NCI-H774 (cell line): ENCODE data around the gene KRT9.
"Not testable (repeated sequence)": the region's sequence is repeated elsewhere in the genome, so short reads cannot be mapped to it uniquely, and the experiment has no call there.

Experiments
- DNase-seq: peaks from one replicate; lab custom pipeline; 2025; lab: John Stamatoyannopoulos, UW

The KRT9 gene, protein sequence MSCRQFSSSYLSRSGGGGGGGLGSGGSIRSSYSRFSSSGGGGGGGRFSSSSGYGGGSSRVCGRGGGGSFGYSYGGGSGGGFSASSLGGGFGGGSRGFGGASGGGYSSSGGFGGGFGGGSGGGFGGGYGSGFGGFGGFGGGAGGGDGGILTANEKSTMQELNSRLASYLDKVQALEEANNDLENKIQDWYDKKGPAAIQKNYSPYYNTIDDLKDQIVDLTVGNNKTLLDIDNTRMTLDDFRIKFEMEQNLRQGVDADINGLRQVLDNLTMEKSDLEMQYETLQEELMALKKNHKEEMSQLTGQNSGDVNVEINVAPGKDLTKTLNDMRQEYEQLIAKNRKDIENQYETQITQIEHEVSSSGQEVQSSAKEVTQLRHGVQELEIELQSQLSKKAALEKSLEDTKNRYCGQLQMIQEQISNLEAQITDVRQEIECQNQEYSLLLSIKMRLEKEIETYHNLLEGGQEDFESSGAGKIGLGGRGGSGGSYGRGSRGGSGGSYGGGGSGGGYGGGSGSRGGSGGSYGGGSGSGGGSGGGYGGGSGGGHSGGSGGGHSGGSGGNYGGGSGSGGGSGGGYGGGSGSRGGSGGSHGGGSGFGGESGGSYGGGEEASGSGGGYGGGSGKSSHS

GRCh38 chr17:41571561-41572434 is at the start of gene KRT9:
Gene KRT9 (minus strand): TSS chr17:41572059. CDS start chr17:41571992, 67 bp downstream.
- DNase-seq = no peak

GRCh38 chr17:41621435-41621817 is 49.6 kb upstream of the KRT9 start:
- DNase-seq = not testable (repeated sequence)

GRCh38 chr17:41620583-41621434 is 49.0 kb upstream of the KRT9 start:
- no peak for DNase-seq

DNA sequence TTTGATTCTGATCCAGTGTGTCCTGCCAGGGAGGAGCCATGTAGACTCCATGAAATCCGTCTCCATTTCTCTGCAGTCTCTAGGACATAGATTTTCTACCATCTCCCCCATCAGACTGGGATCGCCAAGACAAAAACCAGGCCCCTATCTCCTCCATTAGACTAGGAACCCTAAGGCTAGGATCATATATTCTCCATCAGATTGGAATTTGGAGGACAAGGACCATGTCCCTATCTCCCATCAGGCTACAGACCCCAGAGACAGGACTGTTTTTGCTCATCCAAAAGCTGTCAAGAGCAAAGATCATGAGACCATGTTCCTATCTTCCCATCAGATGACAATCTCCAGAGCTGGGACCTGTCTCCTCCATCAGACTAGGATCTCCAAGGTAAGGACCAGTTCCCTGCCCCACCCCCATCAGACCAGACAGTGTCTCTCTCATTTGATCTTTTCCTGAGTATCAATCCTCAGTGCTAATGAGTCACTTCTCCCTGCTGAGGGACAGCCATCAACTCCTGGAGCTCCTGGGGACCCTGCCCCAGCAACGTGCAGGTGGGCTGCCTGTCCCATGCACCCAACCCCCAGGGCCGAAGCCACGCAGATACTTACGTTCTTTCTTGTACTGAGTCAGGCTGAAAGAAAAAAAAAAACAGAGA is 48.2 kb upstream of the KRT9 start:
- not testable (repeated sequence) for DNase-seq

DNA sequence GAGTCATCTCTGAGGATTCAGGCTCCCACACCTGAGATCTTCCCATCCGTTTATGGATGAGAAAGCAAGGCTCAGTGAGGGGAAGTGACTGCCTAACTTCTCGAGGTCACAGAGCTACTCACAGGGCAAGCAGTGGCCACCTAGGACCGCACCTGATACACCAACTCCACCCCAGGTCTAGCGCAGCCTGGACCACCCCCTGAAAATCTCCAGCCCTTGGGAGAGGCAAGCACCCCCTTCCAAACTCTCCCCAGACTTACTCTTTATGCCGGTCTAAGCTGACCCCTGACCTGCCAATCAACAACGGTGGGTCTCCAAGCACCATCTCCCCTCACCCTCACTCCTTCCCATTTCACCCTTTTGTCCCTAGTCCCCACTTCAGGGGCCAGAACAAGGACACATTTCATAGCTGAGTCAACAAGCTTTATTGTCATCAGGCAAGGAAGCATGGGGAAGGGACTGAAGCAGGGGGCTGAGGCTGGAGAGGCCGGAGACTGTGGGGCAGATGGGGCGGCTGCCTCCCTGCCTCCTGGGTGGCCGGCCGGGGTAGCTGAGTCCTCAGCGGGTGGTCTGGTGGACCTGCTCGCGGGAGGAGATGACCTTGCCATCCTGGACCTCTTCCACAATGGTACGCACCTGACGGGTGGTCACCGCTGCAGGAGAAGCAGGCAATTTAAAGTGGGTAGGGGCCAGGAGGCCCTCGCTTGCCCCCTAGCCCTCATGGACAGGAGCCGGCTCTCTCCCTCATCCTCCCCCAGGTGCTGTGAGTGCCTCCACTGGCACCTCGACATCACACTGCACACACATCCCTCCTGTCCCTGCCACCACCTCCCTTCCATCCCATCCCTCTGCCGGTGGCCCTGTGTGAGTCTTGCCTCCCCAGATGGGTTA is 47.4 kb upstream of the KRT9 start:
- no peak for DNase-seq

GRCh38 chr17:41618341-41619035 is 46.6 kb upstream of the KRT9 start:
- DNase-seq = no peak

DNA sequence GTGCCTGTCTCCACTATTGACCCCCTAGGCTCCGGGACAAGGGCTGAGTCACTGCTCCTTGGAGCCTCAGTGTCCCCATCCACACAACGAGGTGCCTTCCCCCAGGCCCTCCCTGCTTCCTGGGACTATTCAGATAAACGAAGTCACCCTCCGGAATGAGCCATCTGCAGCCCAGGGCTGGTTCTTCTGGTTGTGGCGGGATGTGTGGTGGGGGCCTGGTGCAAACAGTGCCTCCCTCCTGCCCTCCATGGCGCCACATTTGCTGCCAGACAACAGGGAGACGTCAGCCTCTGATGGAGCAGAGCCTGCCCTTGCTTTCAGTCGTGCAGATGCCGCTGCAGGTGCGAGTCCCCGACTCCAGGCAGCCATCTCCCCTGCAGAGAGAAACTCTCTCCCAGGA is 45.8 kb upstream of the KRT9 start:
- DNase-seq = no peak

GRCh38 chr17:41617136-41617535 is 45.3 kb upstream of the KRT9 start:
- DNase-seq = no peak

- DNase-seq = not testable (repeated sequence)
These were observed 44.6 kb upstream of the KRT9 start for GRCh38 chr17:41616486-41616885.

DNA sequence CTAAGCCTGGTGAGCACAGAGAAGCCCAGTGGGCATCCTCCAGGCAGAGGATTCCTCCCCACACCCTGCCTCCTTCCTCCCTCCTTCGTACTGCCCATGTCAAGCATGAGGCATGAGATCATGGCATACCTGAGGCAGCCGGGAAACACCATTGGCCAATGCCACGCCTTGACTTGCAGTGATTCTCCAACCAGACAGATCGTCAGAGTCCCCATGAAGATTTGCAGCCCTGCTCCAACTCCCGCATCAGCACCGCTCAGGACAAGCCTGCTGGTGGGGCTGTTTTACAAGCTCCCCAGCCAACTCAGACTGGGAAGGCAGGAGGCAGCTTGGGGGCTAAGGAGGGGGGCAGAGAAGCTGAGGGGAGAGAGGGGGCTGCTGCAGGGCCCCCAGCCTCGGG is 43.6 kb upstream of the KRT9 start:
- DNase-seq = no peak

GRCh38 chr17:41614767-41615166 is 42.9 kb upstream of the KRT9 start:
- DNase-seq = not testable (repeated sequence)

GRCh38 chr17:41614098-41614497 is 42.2 kb upstream of the KRT9 start:
- no peak for DNase-seq

GRCh38 chr17:41613277-41614082 is 41.6 kb upstream of the KRT9 start:
- no peak for DNase-seq

GRCh38 chr17:41612376-41613160 is 40.7 kb upstream of the KRT9 start, which contains the start of gene KRT16:
Gene KRT16 (minus strand): TSS chr17:41612767. CDS start chr17:41612688, 79 bp downstream.
- not testable (repeated sequence) for DNase-seq

DNA sequence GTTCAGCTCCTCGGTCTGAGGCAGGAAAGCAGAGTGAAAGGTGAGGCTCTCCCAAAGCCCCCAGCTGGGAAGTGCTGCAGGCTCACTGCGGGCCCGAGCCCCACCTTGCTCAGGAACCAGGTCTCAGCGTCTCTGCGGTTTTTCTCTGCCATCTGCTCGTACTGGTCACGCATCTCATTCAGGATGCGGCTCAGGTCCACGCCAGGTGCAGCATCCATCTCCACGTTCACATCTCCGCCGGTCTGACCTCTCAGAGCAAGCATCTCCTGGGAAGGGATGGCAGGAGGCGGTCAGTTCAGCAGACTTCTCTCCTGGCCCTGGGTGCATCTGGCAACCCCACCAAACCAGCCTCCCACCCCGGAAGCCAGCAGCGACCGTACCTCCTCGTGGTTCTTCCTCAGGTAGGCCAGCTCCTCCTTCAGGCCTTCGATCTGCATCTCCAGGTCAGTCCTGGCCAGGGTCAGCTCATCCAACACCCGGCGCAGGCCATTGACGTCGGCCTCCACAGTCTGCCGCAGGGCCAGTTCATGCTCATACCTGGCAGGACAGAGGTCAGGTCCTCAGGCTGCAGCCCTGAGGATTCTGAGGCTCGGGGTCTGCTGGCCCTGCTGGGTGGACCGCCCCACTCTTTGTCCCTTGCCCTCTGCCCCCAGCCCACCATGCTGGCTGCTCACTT is 39.2 kb upstream of the KRT9 start:
- no peak for DNase-seq

DNA sequence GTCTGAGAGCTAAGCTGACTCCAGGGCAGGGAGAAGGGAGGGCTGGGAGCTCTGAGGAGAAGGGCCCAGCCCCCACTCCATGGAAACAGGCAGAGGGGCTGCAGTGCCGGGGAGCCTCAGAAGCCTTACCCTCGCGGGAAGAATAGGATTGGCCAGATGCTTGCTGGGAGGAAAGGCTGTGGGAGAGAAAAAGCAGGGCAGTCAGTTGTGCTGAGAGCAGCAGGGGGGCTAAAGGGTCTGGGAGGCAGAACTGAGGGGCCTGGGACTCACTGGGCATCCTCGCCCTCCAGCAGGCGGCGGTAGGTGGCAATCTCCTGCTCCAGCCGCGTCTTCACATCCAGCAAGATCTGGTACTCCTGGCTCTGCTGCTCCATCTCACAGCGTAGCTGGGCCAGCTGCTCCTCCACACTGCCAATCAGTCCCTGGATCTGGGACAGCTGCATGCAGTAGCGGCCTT is 38.2 kb upstream of the KRT9 start:
- not testable (repeated sequence) for DNase-seq

- DNase-seq = not testable (repeated sequence)
These were observed 35.1 kb upstream of the KRT9 start for GRCh38 chr17:41606930-41607329.
